Lower leg skin (tissue), 3 donors: ENCODE data around the gene BHLHE23.

ENCODE experiments used
- CTCF ChIP-seq, 3 donors: fragments of 450-650 bp; IDR thresholded peaks; one replicate each; pipeline ENCODE4 v1.5.1; 2016; ENCODE audit warnings: antibody characterized with exemption in 3 of 3, mild to moderate bottlenecking in 3 of 3, moderate library complexity in 2 of 3
- POLR2A ChIP-seq, 2 donors: fragments of 450-650 bp; IDR thresholded peaks; one replicate each; pipeline ENCODE4 v1.6.1; 2016 to 2017; ENCODE audit warnings: antibody characterized with exemption in 2 of 2, mild to moderate bottlenecking in 1 of 2, moderate library complexity in 1 of 2

GRCh38 chr20:63023071-63023935 is 16.5 kb upstream of the BHLHE23 start:
- TF ChIP-seq CTCF (IDR thresholded peaks at IDR 0.05) (no peak), POLR2A (IDR thresholded peaks at IDR 0.05) (no peak)
